Bronchial epithelial cell (primary cell): ENCODE results near the gene UBE2J2. TPM values are rescaled to one million over a fixed set of nuclear protein-coding genes. Genes with fewer than 3 reads are reported as not detected.

Experiments used
- DNase-seq: peaks from one replicate; pipeline ENCODE4 v3.0.0-alpha.2; 2010; ENCODE audit warnings: low read depth
- FAIRE-seq: peaks from 2 replicates; lab custom pipeline; 2011; peaks lifted over from hg19 to GRCh38; lab: Jason Lieb, UNC
- H3K27me3 ChIP-seq: 2 replicates; pipeline ENCODE4 v1.5.1; 2011; ENCODE audit warnings: low read length; ENCODE audit not compliant: control insufficient read depth, insufficient read depth
- H3K36me3 ChIP-seq: 2 replicates; pipeline ENCODE4 v1.5.1; 2011; ENCODE audit warnings: low read length; ENCODE audit not compliant: control insufficient read depth, insufficient read depth
- H3K4me3 ChIP-seq: 2 replicates; pipeline ENCODE4 v1.5.1; 2011; ENCODE audit warnings: mild to moderate bottlenecking, low read depth, low read length, control low read depth
- CTCF ChIP-seq: IDR thresholded peaks from 2 replicates; pipeline ENCODE4 v1.5.1; 2011; ENCODE audit warnings: mild to moderate bottlenecking, moderate library complexity, low read length, control low read depth, inconsistent platforms; ENCODE audit not compliant: insufficient read depth, severe bottlenecking
- total RNA-seq: library from RNA; depleted of rRNA; stranded (reverse); fragments of >200 nt; gene quantifications from 2 replicates; pipeline ENCODE4 v1.2.1, GENCODE V29; 2014

The UBE2J2 gene
- total RNA-seq, 1 donor from 2014 or later, result 41.3 TPM

DNA sequence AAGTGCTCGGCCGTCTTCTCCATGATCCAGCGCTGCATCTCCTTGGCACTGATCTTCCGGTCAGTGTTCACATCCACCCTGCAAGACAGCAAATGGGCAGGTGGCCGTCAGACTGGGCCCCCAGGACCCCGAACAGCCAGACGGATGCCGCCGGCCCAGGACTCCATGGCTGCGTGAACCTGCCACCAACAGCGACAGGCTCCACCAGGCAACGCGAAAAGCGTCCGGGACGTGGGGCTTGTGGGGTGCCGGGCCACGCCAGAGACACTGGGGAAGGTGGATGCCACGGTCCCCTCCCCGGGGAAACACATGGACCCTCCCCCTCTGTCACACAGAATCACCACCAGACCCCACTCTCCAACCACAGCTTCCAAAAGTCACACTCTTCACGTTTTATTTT lies 49.8 kb downstream of the UBE2J2 start:
- no peak for FAIRE-seq
- Histone ChIP-seq H3K36me3 (peaks cover 43% of the 10 kb centered on the region), H3K27me3 (no peaks in the 10 kb centered on the region), H3K4me3 (no peak overlapping the region)
- DNase-seq, result no peak
- no peak for TF ChIP-seq CTCF

DNA sequence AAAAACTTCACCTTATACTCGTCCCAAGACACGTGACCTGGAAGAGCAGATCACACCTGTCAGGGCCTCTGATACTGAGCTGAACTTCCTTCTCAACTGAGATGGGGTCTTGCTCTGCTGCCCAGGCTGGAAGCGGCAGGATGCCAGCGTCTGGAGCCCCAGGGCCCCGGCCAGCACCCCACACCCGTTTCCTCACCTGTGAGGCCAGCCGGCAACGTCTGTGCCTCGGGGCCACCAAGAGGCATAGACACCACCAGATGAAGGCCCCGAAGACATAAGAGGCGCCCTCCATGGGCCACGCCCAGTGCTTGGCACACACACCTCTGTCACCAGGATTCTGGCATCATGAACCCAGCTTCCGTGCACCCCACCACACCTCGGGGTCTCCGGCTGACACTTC lies 50.3 kb downstream of the UBE2J2 start:
- Histone ChIP-seq H3K36me3 (peaks cover 43% of the 10 kb centered on the region), H3K27me3 (no peaks in the 10 kb centered on the region), H3K4me3 (no peak overlapping the region)
- no peak for TF ChIP-seq CTCF
- DNase-seq, result no peak
- FAIRE-seq, result no peak

- H3K36me3 ChIP-seq, result peaks cover 41% of the 10 kb centered on the region
- peak; percentile 99 for FAIRE-seq
- DNase-seq, result no peak
- no peak overlapping the region for H3K4me3 ChIP-seq
- no peak for TF ChIP-seq CTCF
- no peaks in the 10 kb centered on the region for H3K27me3 ChIP-seq
These were observed 51.0 kb downstream of the UBE2J2 start for GRCh38 chr1:1222575-1223225.

DNA sequence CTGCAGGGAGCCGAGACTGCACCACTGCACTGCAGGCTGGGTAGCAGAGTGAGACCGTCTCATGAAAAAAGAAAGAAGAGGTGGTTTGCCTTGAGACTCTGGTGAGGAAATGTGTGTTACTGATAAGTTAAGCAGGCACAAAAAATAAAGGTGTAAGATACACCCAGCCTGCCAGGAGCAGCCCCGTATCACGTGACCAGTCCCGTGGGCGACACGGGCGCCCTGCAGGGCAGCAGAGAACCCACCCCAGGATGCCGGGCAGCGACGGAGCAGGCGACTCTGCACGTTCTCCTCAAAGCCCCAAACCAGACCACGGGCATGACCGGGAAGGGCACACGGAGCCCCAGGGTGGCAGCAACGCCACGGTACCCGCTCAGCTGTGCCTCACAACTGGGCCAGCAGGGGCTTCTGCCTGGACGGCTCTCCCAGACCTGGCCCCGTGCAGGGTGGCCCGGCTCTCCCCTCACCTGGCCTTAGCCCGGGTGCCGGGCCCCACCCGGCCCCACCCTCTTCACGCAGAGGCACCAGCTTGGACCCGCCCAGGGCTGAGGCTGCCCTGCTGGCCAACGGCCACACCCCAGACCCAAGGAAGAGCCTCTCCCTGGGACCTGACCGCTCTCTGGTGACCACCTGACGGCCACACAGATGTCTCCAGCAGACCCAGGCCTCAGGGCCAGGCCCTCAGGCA lies 51.6 kb downstream of the UBE2J2 start:
- no peak for TF ChIP-seq CTCF
- no peaks in the 10 kb centered on the region for H3K27me3 ChIP-seq
- no peak overlapping the region for H3K4me3 ChIP-seq
- DNase-seq (no peak), FAIRE-seq (no peak)
- peaks cover 42% of the 10 kb centered on the region for H3K36me3 ChIP-seq

- no peak for DNase-seq
- Histone ChIP-seq H3K27me3 (no peaks in the 10 kb centered on the region), H3K36me3 (peaks cover 37% of the 10 kb centered on the region), H3K4me3 (no peak overlapping the region)
- TF ChIP-seq CTCF, result no peak
- no peak for FAIRE-seq
These were observed 53.5 kb downstream of the UBE2J2 start for GRCh38 chr1:1220197-1220596.
